Trophoblast cell (in vitro differentiated cells and primary cell): ENCODE data around the gene NFX1.
"Not testable (repeated sequence)": the region's sequence is repeated elsewhere in the genome, so short reads cannot be mapped to it uniquely, and the experiment has no call there.

Experiments used
- DNase-seq, 2 donors: peaks; one replicate each; pipeline ENCODE4 v3.0.0-alpha.2; 2016
- H2AFZ ChIP-seq: 2 replicates; pipeline ENCODE4 v1.6.1; 2013; ENCODE audit warnings: low read length, moderate library complexity, mild to moderate bottlenecking; ENCODE audit not compliant: insufficient read depth, poor library complexity
- H2AK5ac ChIP-seq: 2 replicates; pipeline ENCODE4 v1.6.1; 2013; ENCODE audit warnings: mild to moderate bottlenecking, low read length
- H2BK120ac ChIP-seq: 2 replicates; pipeline ENCODE4 v1.6.1; 2013; ENCODE audit warnings: low read length, mild to moderate bottlenecking, moderate library complexity; ENCODE audit not compliant: insufficient read depth, poor library complexity
- H2BK12ac ChIP-seq: 2 replicates; pipeline ENCODE4 v1.6.1; 2013; ENCODE audit warnings: mild to moderate bottlenecking, low read length, moderate library complexity
- H2BK5ac ChIP-seq: 2 replicates; pipeline ENCODE4 v1.6.1; 2013; ENCODE audit warnings: low read length, low read depth, moderate library complexity, mild to moderate bottlenecking; ENCODE audit not compliant: poor library complexity
- H3K14ac ChIP-seq: 2 replicates; pipeline ENCODE4 v1.6.1; 2013; ENCODE audit warnings: mild to moderate bottlenecking, low read length
- H3K18ac ChIP-seq: 2 replicates; pipeline ENCODE4 v1.6.1; 2013; ENCODE audit warnings: mild to moderate bottlenecking, low read length
- H3K23ac ChIP-seq: 2 replicates; pipeline ENCODE4 v1.6.1; 2013; ENCODE audit warnings: low read length
- H3K27ac ChIP-seq: 2 replicates; pipeline ENCODE4 v1.5.1; 2013; ENCODE audit warnings: low read depth, mild to moderate bottlenecking, inconsistent platforms, low read length, moderate library complexity
- H3K27me3 ChIP-seq: 2 replicates; pipeline ENCODE4 v1.6.1; 2013; ENCODE audit warnings: inconsistent platforms, mild to moderate bottlenecking, low read length, moderate library complexity; ENCODE audit not compliant: insufficient read depth
- H3K36me3 ChIP-seq, 2 experiments: 1 replicate in 1 of 2; 2 replicates in 1 of 2; pipeline ENCODE4 v1.6.1; 2013; ENCODE audit warnings: low read length in 2 of 2, mild to moderate bottlenecking in 2 of 2, moderate library complexity in 1 of 2; ENCODE audit not compliant: insufficient read depth in 2 of 2, control insufficient read depth in 1 of 2
- H3K4ac ChIP-seq: 2 replicates; pipeline ENCODE4 v1.6.1; 2013; ENCODE audit warnings: low read depth, mild to moderate bottlenecking, low read length, moderate library complexity
- H3K4me1 ChIP-seq, 2 experiments: 1 replicate in 1 of 2; 2 replicates in 1 of 2; pipeline ENCODE4 v1.6.1; 2013; ENCODE audit warnings: low read length in 2 of 2, mild to moderate bottlenecking in 2 of 2, moderate library complexity in 1 of 2; ENCODE audit not compliant: insufficient read depth in 2 of 2, control insufficient read depth in 1 of 2
- H3K4me2 ChIP-seq: 2 replicates; pipeline ENCODE4 v1.6.1; 2013; ENCODE audit warnings: inconsistent platforms, mild to moderate bottlenecking, low read length, moderate library complexity
- H3K4me3 ChIP-seq: 2 replicates; pipeline ENCODE4 v1.5.1; 2013; ENCODE audit warnings: mild to moderate bottlenecking, low read depth, low read length, inconsistent platforms
- H3K79me1 ChIP-seq: one replicate; pipeline ENCODE4 v1.6.1; 2013; ENCODE audit warnings: low read length
- H3K79me2 ChIP-seq: 2 replicates; pipeline ENCODE4 v1.6.1; 2013; ENCODE audit warnings: low read length, mild to moderate bottlenecking; ENCODE audit not compliant: control insufficient read depth, insufficient read depth, poor library complexity
- H3K9ac ChIP-seq: 2 replicates; pipeline ENCODE4 v1.6.1; 2013; ENCODE audit warnings: mild to moderate bottlenecking, low read length
- H3K9me3 ChIP-seq: 2 replicates; pipeline ENCODE4 v1.6.1; 2013; ENCODE audit warnings: low read depth, mild to moderate bottlenecking, control low read depth, inconsistent platforms, low read length; ENCODE audit not compliant: insufficient read depth
- H4K12ac ChIP-seq: 2 replicates; pipeline ENCODE4 v1.6.1; 2013; ENCODE audit warnings: low read depth, mild to moderate bottlenecking, low read length, moderate library complexity
- H4K8ac ChIP-seq: 2 replicates; pipeline ENCODE4 v1.6.1; 2013; ENCODE audit warnings: low read depth, mild to moderate bottlenecking, low read length, moderate library complexity
- H4K91ac ChIP-seq: one replicate; pipeline ENCODE4 v1.6.1; 2013; ENCODE audit warnings: low read depth, mild to moderate bottlenecking, low read length, moderate library complexity
- whole genome bisulfite sequencing: extraction: QIAGEN DNeasy Blood & Tissue Kit; methylation state at CpG from one replicate; pipeline ENCODE4 v1.1.7; 2013; ENCODE audit warnings: missing lambda C conversion rate; ENCODE audit not compliant: insufficient read length, insufficient coverage; ENCODE audit errors: extremely low coverage; 5-methylcytosine and 5-hydroxymethylcytosine counted together

The NFX1 gene

GRCh38 chr9:33354651-33355211, 64.4 kb downstream of the NFX1 start:
- H3K9ac ChIP-seq, result no peak overlapping the region
- H4K91ac ChIP-seq, result no peak overlapping the region
- no peak overlapping the region for H2BK120ac ChIP-seq
- H3K14ac ChIP-seq, result no peak overlapping the region
- no CpG with 5 or more reads among the region's 5 CpGs for WGBS
- H3K27me3 ChIP-seq, result no peaks in the 10 kb centered on the region
- no peak overlapping the region for H2AFZ ChIP-seq
- no peak overlapping the region for H3K4ac ChIP-seq
- no peaks in the 10 kb centered on the region for H3K9me3 ChIP-seq
- H3K4me3 ChIP-seq, result no peak overlapping the region
- H3K23ac ChIP-seq, result no peak overlapping the region
- peaks cover 2 to 3% of the 10 kb centered on the region in 2 experiments for H3K36me3 ChIP-seq
- no peaks in the 10 kb centered on the region for H3K79me1 ChIP-seq
- H3K18ac ChIP-seq, result no peak overlapping the region
- H3K27ac ChIP-seq, result no peak overlapping the region
- H2AK5ac ChIP-seq, result no peak overlapping the region
- H3K4me1 ChIP-seq, result no peaks in the 10 kb centered on the region
- H3K79me2 ChIP-seq, result no peaks in the 10 kb centered on the region
- no peak for DNase-seq
- no peak overlapping the region for H4K12ac ChIP-seq
- H2BK5ac ChIP-seq, result no peak overlapping the region
- H4K8ac ChIP-seq, result no peak overlapping the region
- no peak overlapping the region for H2BK12ac ChIP-seq
- H3K4me2 ChIP-seq, result no peak overlapping the region

- Histone ChIP-seq H3K79me1 (no peaks in the 10 kb centered on the region), H3K4me1 (no peaks in the 10 kb centered on the region), H3K18ac (no peak overlapping the region), H4K91ac (no peak overlapping the region), H2BK120ac (no peak overlapping the region), H2BK12ac (no peak overlapping the region), H3K27me3 (no peaks in the 10 kb centered on the region), H3K23ac (no peak overlapping the region), H3K27ac (no peak overlapping the region), H4K8ac (no peak overlapping the region), H3K4me2 (no peak overlapping the region), H3K9ac (no peak overlapping the region), H2AK5ac (no peak overlapping the region), H3K36me3 (peaks cover 2 to 3% of the 10 kb centered on the region in 2 experiments), H3K79me2 (no peaks in the 10 kb centered on the region), H3K4me3 (no peak overlapping the region), H2AFZ (no peak overlapping the region), H4K12ac (no peak overlapping the region), H3K4ac (no peak overlapping the region), H2BK5ac (no peak overlapping the region), H3K9me3 (no peaks in the 10 kb centered on the region), H3K14ac (no peak overlapping the region)
- no CpG with 5 or more reads among the region's 1 CpG for WGBS
- no peak for DNase-seq
Observed at GRCh38 chr9:33355933-33356332, 65.6 kb downstream of the NFX1 start.

GRCh38 chr9:33358641-33359040, 68.3 kb downstream of the NFX1 start:
- not testable (repeated sequence) for H2BK120ac ChIP-seq, H3K79me1 ChIP-seq
- WGBS, result no CpG with 5 or more reads among the region's 3 CpGs

GRCh38 chr9:33364127-33364526, 73.8 kb downstream of the NFX1 start:
- H3K9me3 ChIP-seq, result no peaks in the 10 kb centered on the region
- WGBS, result no CpG with 5 or more reads among the region's 2 CpGs
- no peak overlapping the region for H3K4me3 ChIP-seq
- H3K14ac ChIP-seq, result no peak overlapping the region
- H3K23ac ChIP-seq, result no peak overlapping the region
- H3K27ac ChIP-seq, result no peak overlapping the region
- H2AK5ac ChIP-seq, result no peak overlapping the region
- H3K79me2 ChIP-seq, result no peaks in the 10 kb centered on the region
- H2AFZ ChIP-seq, result no peak overlapping the region
- H3K4ac ChIP-seq, result no peak overlapping the region
- H2BK12ac ChIP-seq, result no peak overlapping the region
- no peak overlapping the region for H4K8ac ChIP-seq
- H3K79me1 ChIP-seq, result no peaks in the 10 kb centered on the region
- no peak overlapping the region for H3K18ac ChIP-seq
- H3K4me1 ChIP-seq, result no peaks in the 10 kb centered on the region
- no peak for DNase-seq
- no peak overlapping the region for H4K91ac ChIP-seq
- H2BK5ac ChIP-seq, result no peak overlapping the region
- H3K27me3 ChIP-seq, result no peaks in the 10 kb centered on the region
- H3K4me2 ChIP-seq, result no peak overlapping the region
- H2BK120ac ChIP-seq, result no peak overlapping the region
- no peak overlapping the region for H4K12ac ChIP-seq
- H3K9ac ChIP-seq, result no peak overlapping the region
- H3K36me3 ChIP-seq, result peaks cover 25 to 30% of the 10 kb centered on the region in 2 experiments

More at GRCh38 chr9:33358641-33359040, 68.3 kb downstream of the NFX1 start:
- H3K14ac ChIP-seq, H2AK5ac ChIP-seq, H3K27ac ChIP-seq, H3K4ac ChIP-seq, H2AFZ ChIP-seq, H4K91ac ChIP-seq, H3K4me3 ChIP-seq, H3K36me3 ChIP-seq, H2BK12ac ChIP-seq, H3K9ac ChIP-seq, H3K27me3 ChIP-seq, H2BK5ac ChIP-seq, H3K9me3 ChIP-seq, H3K79me2 ChIP-seq, H3K4me1 ChIP-seq, H4K8ac ChIP-seq, H3K18ac ChIP-seq, H3K4me2 ChIP-seq, H3K23ac ChIP-seq, H4K12ac ChIP-seq: not testable (repeated sequence)
- DNase-seq, result peak; percentile 27 to 78
